IMR-90 (cell line): Measurements from ENCODE around the gene ACYP1. TPM values are rescaled to one million over a fixed set of nuclear protein-coding genes. Genes with fewer than 3 reads are reported as not detected.

Source experiments
- ATAC-seq: fragments of 200-7000 bp; cut with Tn5 transposase; 2 replicates; pipeline ENCODE4 v1.9.1; 2020; ENCODE audit warnings: low read depth, mild to moderate bottlenecking, moderate library complexity
- BruUV-seq: library from RNA; stranded (reverse); fragments of 400-500 nt; replicated peaks from 2 replicates; lab custom pipeline; 2021; lab: Mats Ljungman, UMichigan
- CTCF ChIA-PET: fragments of 300-600 bp; formaldehyde crosslinking; extraction: SDS; loops from one replicate; lab custom pipeline; 2021; ENCODE audit warnings: antibody characterized with exemption; lab: Yijun Ruan, JAX
- POLR2A ChIA-PET: fragments of 300-600 bp; sonication (Branson Sonifier 250); formaldehyde crosslinking; loops from one replicate; lab custom pipeline; 2022; ENCODE audit warnings: antibody characterized with exemption; ENCODE audit not compliant: unreplicated experiment; lab: Charles Lee
- DNase-seq: peaks from one replicate; pipeline ENCODE4 v3.0.0; 2013
- H2AFZ ChIP-seq: replicated peaks from 2 replicates; pipeline ENCODE3; 2013; ENCODE audit warnings: low read length, mild to moderate bottlenecking; ENCODE audit not compliant: poor library complexity
- H2AK5ac ChIP-seq: 2 replicates; pipeline ENCODE4 v1.6.1; 2013; ENCODE audit warnings: low read depth, low read length, inconsistent platforms
- H2AK9ac ChIP-seq: replicated peaks from 2 replicates; pipeline ENCODE3; 2013; ENCODE audit warnings: mild to moderate bottlenecking, low read depth, low read length, moderate library complexity; ENCODE audit not compliant: poor library complexity
- H2BK120ac ChIP-seq: 2 replicates; pipeline ENCODE4 v1.6.1; 2013; ENCODE audit warnings: low read depth, low read length, inconsistent platforms
- H2BK15ac ChIP-seq: 3 replicates; pipeline ENCODE4 v1.6.1; 2013; ENCODE audit warnings: low read depth, low read length, inconsistent platforms
- H2BK20ac ChIP-seq: 2 replicates; pipeline ENCODE4 v1.6.1; 2013; ENCODE audit warnings: low read depth, mild to moderate bottlenecking, inconsistent platforms, low read length, moderate library complexity
- H2BK5ac ChIP-seq: 2 replicates; pipeline ENCODE4 v1.6.1; 2013; ENCODE audit warnings: mild to moderate bottlenecking, low read depth, low read length, inconsistent platforms; ENCODE audit not compliant: poor library complexity, severe bottlenecking
- H3K14ac ChIP-seq: replicated peaks from 2 replicates; pipeline ENCODE4 v1.6.1; 2013; ENCODE audit warnings: low read depth, low read length, inconsistent platforms
- H3K18ac ChIP-seq: 2 replicates; pipeline ENCODE4 v1.6.1; 2013; ENCODE audit warnings: low read depth, low read length, control low read depth
- H3K23ac ChIP-seq: 2 replicates; pipeline ENCODE4 v1.6.1; 2013; ENCODE audit warnings: low read depth, low read length, inconsistent platforms
- H3K27ac ChIP-seq: 2 replicates; pipeline ENCODE4 v1.5.1; 2013; ENCODE audit warnings: mild to moderate bottlenecking, control low read depth, low read length; ENCODE audit not compliant: insufficient read depth
- H3K27me3 ChIP-seq: 2 replicates; pipeline ENCODE4 v1.6.1; 2013; ENCODE audit warnings: low read length; ENCODE audit not compliant: control insufficient read depth, insufficient read depth
- H3K36me3 ChIP-seq: 2 replicates; pipeline ENCODE4 v1.6.1; 2013; ENCODE audit warnings: low read length, mixed read lengths; ENCODE audit not compliant: control insufficient read depth, insufficient read depth
- H3K4ac ChIP-seq: 2 replicates; pipeline ENCODE4 v1.6.1; 2013; ENCODE audit warnings: low read depth, low read length, inconsistent platforms
- H3K4me1 ChIP-seq: 2 replicates; pipeline ENCODE4 v1.6.1; 2013; ENCODE audit warnings: low read length, mixed read lengths; ENCODE audit not compliant: control insufficient read depth, insufficient read depth
- H3K4me2 ChIP-seq: 2 replicates; pipeline ENCODE4 v1.6.1; 2013; ENCODE audit warnings: low read depth, mild to moderate bottlenecking, control low read depth, low read length, moderate library complexity
- H3K4me3 ChIP-seq: 2 replicates; pipeline ENCODE4 v1.5.1; 2013; ENCODE audit warnings: low read depth, mild to moderate bottlenecking, control low read depth, low read length, moderate library complexity; ENCODE audit not compliant: insufficient read depth
- H3K56ac ChIP-seq: 2 replicates; pipeline ENCODE4 v1.6.1; 2013; ENCODE audit warnings: low read length, inconsistent platforms; ENCODE audit not compliant: insufficient read depth; ENCODE audit errors: extremely low read depth
- H3K79me1 ChIP-seq, 2 experiments: 2 replicates each; pipeline ENCODE4 v1.6.1; 2013; ENCODE audit warnings: low read length in 2 of 2, inconsistent platforms in 1 of 2, low read depth in 1 of 2
- H3K9ac ChIP-seq: 2 replicates; pipeline ENCODE4 v1.6.1; 2013; ENCODE audit warnings: low read depth, low read length, control low read depth
- H3K9me1 ChIP-seq: 2 replicates; pipeline ENCODE4 v1.6.1; 2013; ENCODE audit warnings: low read length, inconsistent platforms; ENCODE audit not compliant: insufficient read depth
- H3K9me3 ChIP-seq: 2 replicates; pipeline ENCODE4 v1.6.1; 2013; ENCODE audit warnings: low read length; ENCODE audit not compliant: control insufficient read depth, insufficient read depth
- H4K20me1 ChIP-seq: 2 replicates; pipeline ENCODE4 v1.6.1; 2013; ENCODE audit warnings: low read length, inconsistent platforms; ENCODE audit not compliant: insufficient read depth
- H4K5ac ChIP-seq: 2 replicates; pipeline ENCODE4 v1.6.1; 2013; ENCODE audit warnings: mild to moderate bottlenecking, low read depth, low read length, control low read depth
- H4K8ac ChIP-seq, 2 experiments: 2 replicates each; pipeline ENCODE4 v1.6.1; 2013; ENCODE audit warnings: low read depth in 2 of 2, low read length in 2 of 2, control low read depth in 1 of 2, inconsistent platforms in 1 of 2
- H4K91ac ChIP-seq: 2 replicates; pipeline ENCODE4 v1.6.1; 2013; ENCODE audit warnings: low read depth, low read length, inconsistent platforms; ENCODE audit not compliant: insufficient read depth
- BHLHE40 ChIP-seq: fragments of 150-350 bp; IDR thresholded peaks from 2 replicates; pipeline ENCODE4 v1.6.1; 2016; ENCODE audit warnings: mild to moderate bottlenecking, low read depth, low read length
- CEBPB ChIP-seq: IDR thresholded peaks from 2 replicates; pipeline ENCODE4 v1.6.1; 2012; ENCODE audit warnings: low read depth, low read length, improper control_type of control experiment
- CHD1 ChIP-seq: IDR thresholded peaks from 2 replicates; pipeline ENCODE4 v1.6.1; 2012; ENCODE audit warnings: low read depth, low read length, improper control_type of control experiment
- FOS ChIP-seq: fragments of 150-350 bp; IDR thresholded peaks from 2 replicates; pipeline ENCODE4 v1.6.1; 2016; ENCODE audit warnings: low read depth, low read length
- MAZ ChIP-seq: IDR thresholded peaks from 2 replicates; pipeline ENCODE4 v1.6.1; 2012; ENCODE audit warnings: low read depth, mild to moderate bottlenecking, low read length, improper control_type of control experiment, moderate library complexity, borderline replicate concordance
- MXI1 ChIP-seq: IDR thresholded peaks from 2 replicates; pipeline ENCODE4 v1.6.1; 2012; ENCODE audit warnings: low read depth, mild to moderate bottlenecking, low read length, moderate library complexity, borderline replicate concordance
- NFE2L2 ChIP-seq: fragments of 150-350 bp; IDR thresholded peaks from 2 replicates; pipeline ENCODE4 v1.6.1; 2016; ENCODE audit warnings: low read depth, mild to moderate bottlenecking, low read length
- POLR2A ChIP-seq: IDR thresholded peaks from 2 replicates; pipeline ENCODE4 v1.6.1; 2012; ENCODE audit warnings: mild to moderate bottlenecking, low read depth, low read length
- RAD21 ChIP-seq: IDR thresholded peaks from 2 replicates; pipeline ENCODE4 v1.6.1; 2012; ENCODE audit warnings: low read length, improper control_type of control experiment
- RFX5 ChIP-seq: IDR thresholded peaks from 2 replicates; pipeline ENCODE4 v1.8.0; 2012; ENCODE audit warnings: low read depth, mild to moderate bottlenecking, low read length, moderate library complexity
- WGBS, 2 experiments: methylation state at CpG; one replicate each; pipeline versions ENCODE4 v1.1.5 to v1.1.7; 2013; ENCODE audit warnings: missing lambda C conversion rate in 2 of 2; ENCODE audit not compliant: insufficient read length in 1 of 2; ENCODE audit errors: extremely low coverage in 2 of 2; 5-methylcytosine and 5-hydroxymethylcytosine counted together
- dilution Hi-C: fragments of 300-500 bp; cut with HindIII; formaldehyde crosslinking; loops from one replicate; pipeline ENCODE4 v1.14.3; 2018; ENCODE audit warnings: low sequenced_read_pairs; ENCODE audit not compliant: unreplicated experiment
- in situ Hi-C: fragments of 300-500 bp; cut with MboI; formaldehyde crosslinking; loops from 3 replicates; pipeline ENCODE4 v1.14.3; 2019; ENCODE audit warnings: low sequenced_read_pairs, inconsistent platforms, mixed read lengths
- intact Hi-C: fragments of 100-400 bp; cut with micrococcal nuclease; formaldehyde crosslinking; loops from 2 replicates; pipeline ENCODE4 v1.10.0; 2022
- polyA plus RNA-seq, 3 experiments: library from polyadenylated mRNA; depleted of rRNA; stranded (reverse); fragments of >200 nt; gene quantifications; 2 replicates each; pipeline ENCODE4 v1.2.3, GENCODE V29; 2012; ENCODE audit warnings: low replicate concordance in 1 of 3
- total RNA-seq: library from RNA; depleted of rRNA; stranded (reverse); fragments of >200 nt; gene quantifications from 2 replicates; pipeline ENCODE4 v1.2.3, GENCODE V29; 2012
- TF ChIP-seq, protein P1 (sequence below): fragments of 150-350 bp; IDR thresholded peaks from 2 replicates; pipeline ENCODE4 v1.6.1; 2017; ENCODE audit warnings: mild to moderate bottlenecking, antibody characterized with exemption, low read length, low read depth
- TF ChIP-seq, protein P2 (sequence below): conservative IDR thresholded peaks from 2 replicates; pipeline ENCODE4 v1.5.1; 2012; ENCODE audit warnings: mild to moderate bottlenecking, low read depth, low read length, improper control_type of control experiment

Gene ACYP1
- total and polyA plus RNA-seq, 2 of the 4 experiments (the other 2 are of a cell fraction): 4.1 to 24.0 TPM

DNA sequence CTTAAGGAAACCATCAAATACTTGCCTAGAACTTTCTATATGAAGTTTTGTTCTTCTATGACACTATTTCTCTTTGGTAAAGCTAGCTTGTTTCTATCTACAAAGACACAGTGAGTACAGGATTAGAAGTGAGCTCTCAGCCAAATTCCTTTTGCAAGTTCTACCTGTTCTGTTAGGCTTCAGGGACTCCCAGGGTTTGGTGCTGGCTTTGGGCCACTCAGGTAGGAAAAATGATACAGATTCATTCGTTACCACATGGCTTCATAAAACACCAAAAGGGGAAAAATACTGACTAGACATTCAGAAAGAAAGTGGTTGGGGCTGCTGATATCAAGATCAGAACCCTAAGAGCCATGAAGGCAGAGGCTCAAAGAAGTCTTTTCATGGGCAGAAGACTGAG, 19.4 kb upstream of the ACYP1 start:
- dilution Hi-C loops: no loop called here
- no TSS peak for BruUV-seq
- ATAC-seq: no peak

More for the DNA sequence above, 19.4 kb upstream of the ACYP1 start:
- Histone ChIP-seq H3K4me2 (no peak overlapping the region), H3K14ac (no peak overlapping the region), H2AK5ac (no peak overlapping the region), H3K9ac (no peak overlapping the region), H4K91ac (no peak overlapping the region), H2BK20ac (no peak overlapping the region), H4K8ac (no peak overlapping the region), H2BK15ac (no peak overlapping the region), H3K4me3 (no peak overlapping the region), H4K20me1 (no peaks in the 10 kb centered on the region), H3K36me3 (peaks cover 27% of the 10 kb centered on the region), H3K18ac (no peak overlapping the region), H3K23ac (no peak overlapping the region), H4K5ac (no peak overlapping the region), H3K9me3 (no peaks in the 10 kb centered on the region), H2BK120ac (no peak overlapping the region), H3K4me1 (peaks cover 6% of the 10 kb centered on the region), H3K9me1 (peaks cover 3% of the 10 kb centered on the region; the same call in 1 of the 2 replicates), H3K56ac (no peak overlapping the region), H2AFZ (no peak overlapping the region), H3K79me1 (no peaks in the 10 kb centered on the region), H3K4ac (no peak overlapping the region), H2BK5ac (no peak overlapping the region), H2AK9ac (no peak overlapping the region), H3K27me3 (no peaks in the 10 kb centered on the region), H3K27ac (no peak overlapping the region)
- DNase-seq: no peak
- no CpG with 5 or more reads among the region's 1 CpG for WGBS, 2 experiments
- POLR2A ChIA-PET: no interaction called here
- CTCF ChIA-PET: no interaction called here
- TF ChIP-seq CHD1 (no peak), FOS (no peak), CEBPB (no peak), RFX5 (no peak), RAD21 (no peak), POLR2A (no peak), BHLHE40 (no peak), MAZ (no peak), MXI1 (no peak), NFE2L2 (no peak)
- TF ChIP-seq, protein P1, sequence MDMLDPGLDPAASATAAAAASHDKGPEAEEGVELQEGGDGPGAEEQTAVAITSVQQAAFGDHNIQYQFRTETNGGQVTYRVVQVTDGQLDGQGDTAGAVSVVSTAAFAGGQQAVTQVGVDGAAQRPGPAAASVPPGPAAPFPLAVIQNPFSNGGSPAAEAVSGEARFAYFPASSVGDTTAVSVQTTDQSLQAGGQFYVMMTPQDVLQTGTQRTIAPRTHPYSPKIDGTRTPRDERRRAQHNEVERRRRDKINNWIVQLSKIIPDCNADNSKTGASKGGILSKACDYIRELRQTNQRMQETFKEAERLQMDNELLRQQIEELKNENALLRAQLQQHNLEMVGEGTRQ: no peak
- TF ChIP-seq, protein P2, sequence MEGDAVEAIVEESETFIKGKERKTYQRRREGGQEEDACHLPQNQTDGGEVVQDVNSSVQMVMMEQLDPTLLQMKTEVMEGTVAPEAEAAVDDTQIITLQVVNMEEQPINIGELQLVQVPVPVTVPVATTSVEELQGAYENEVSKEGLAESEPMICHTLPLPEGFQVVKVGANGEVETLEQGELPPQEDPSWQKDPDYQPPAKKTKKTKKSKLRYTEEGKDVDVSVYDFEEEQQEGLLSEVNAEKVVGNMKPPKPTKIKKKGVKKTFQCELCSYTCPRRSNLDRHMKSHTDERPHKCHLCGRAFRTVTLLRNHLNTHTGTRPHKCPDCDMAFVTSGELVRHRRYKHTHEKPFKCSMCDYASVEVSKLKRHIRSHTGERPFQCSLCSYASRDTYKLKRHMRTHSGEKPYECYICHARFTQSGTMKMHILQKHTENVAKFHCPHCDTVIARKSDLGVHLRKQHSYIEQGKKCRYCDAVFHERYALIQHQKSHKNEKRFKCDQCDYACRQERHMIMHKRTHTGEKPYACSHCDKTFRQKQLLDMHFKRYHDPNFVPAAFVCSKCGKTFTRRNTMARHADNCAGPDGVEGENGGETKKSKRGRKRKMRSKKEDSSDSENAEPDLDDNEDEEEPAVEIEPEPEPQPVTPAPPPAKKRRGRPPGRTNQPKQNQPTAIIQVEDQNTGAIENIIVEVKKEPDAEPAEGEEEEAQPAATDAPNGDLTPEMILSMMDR: no peak
- in situ Hi-C loops (no loop called here), intact Hi-C loops (no loop called here)
